K562 (cell line): ENCODE measurements around the gene NLGN2. TPM values are rescaled to one million over a fixed set of nuclear protein-coding genes. Genes with fewer than 3 reads are reported as not detected.

Source experiments
- C11orf30 ChIP-seq: fragments of 450-650 bp; IDR thresholded peaks from 2 replicates; pipeline ENCODE4 v1.6.1; 2016; ENCODE audit warnings: low read depth, mild to moderate bottlenecking
- CBFA2T3 ChIP-seq: fragments of 450-650 bp; IDR thresholded peaks from 2 replicates; pipeline ENCODE4 v1.6.1; 2017
- CBX2 ChIP-seq: fragments of 200-600 bp; sonication (generic); IDR thresholded peaks from one replicate; pipeline ENCODE4 v1.6.1; 2012; ENCODE audit warnings: mild to moderate bottlenecking, low read length, inconsistent platforms; ENCODE audit not compliant: insufficient read depth, poor library complexity, severe bottlenecking
- CHD2 ChIP-seq: IDR thresholded peaks from 2 replicates; pipeline ENCODE4 v1.6.1; 2011; ENCODE audit warnings: low read depth, low read length
- GABPA ChIP-seq: fragments of 200-800 bp; sonication (Bioruptor generic); conservative IDR thresholded peaks from 2 replicates; pipeline ENCODE4 v1.6.1; 2016; ENCODE audit warnings: low read depth, missing genetic modification characterization, missing compliant biosample characterization
- MGA ChIP-seq: fragments of 450-650 bp; IDR thresholded peaks from 2 replicates; pipeline ENCODE4 v1.6.1; 2016; ENCODE audit warnings: mild to moderate bottlenecking, moderate library complexity
- MXD1 ChIP-seq: fragments of 250-450 bp; sonication (Bioruptor Pico); IDR thresholded peaks from 2 replicates; pipeline ENCODE4 v1.8.0; 2021; ENCODE audit warnings: borderline replicate concordance, mild to moderate bottlenecking, moderate library complexity; ENCODE audit not compliant: poor library complexity, severe bottlenecking
- NRF1 ChIP-seq, 2 experiments: fragments of 450-650 bp; IDR thresholded peaks in 1 of 2; conservative IDR thresholded peaks in 1 of 2; 2 replicates each; pipeline ENCODE4 v1.6.1; 2014; ENCODE audit warnings: mild to moderate bottlenecking in 2 of 2
- RAD21 ChIP-seq, 2 experiments: fragments of 250-450 bp in 1 of 2; fragments of 450-650 bp in 1 of 2; sonication (Bioruptor Pico) in 1 of 2; formaldehyde crosslinking in 1 of 2; IDR thresholded peaks in 1 of 2; conservative IDR thresholded peaks in 1 of 2; 2 replicates each; pipeline versions ENCODE4 v1.4.0 to v1.8.0; 2020 to 2022; ENCODE audit warnings: mild to moderate bottlenecking in 2 of 2, moderate library complexity in 1 of 2
- STAT5B ChIP-seq: fragments of 250-450 bp; sonication (Bioruptor Pico); IDR thresholded peaks from 2 replicates; pipeline ENCODE4 v1.8.0; 2021; ENCODE audit warnings: mild to moderate bottlenecking, inconsistent platforms
- ZBTB17 ChIP-seq: fragments of 450-650 bp; formaldehyde crosslinking; IDR thresholded peaks from 2 replicates; pipeline ENCODE4 v1.4.0; 2020; ENCODE audit warnings: mild to moderate bottlenecking
- ZNF589 ChIP-seq: fragments of 200-800 bp; sonication (Bioruptor generic); IDR thresholded peaks from 2 replicates; pipeline ENCODE4 v1.6.1; 2016; ENCODE audit warnings: low read depth, missing genetic modification characterization, missing compliant biosample characterization
- polyA plus RNA-seq, 8 experiments: library from polyadenylated mRNA; depleted of rRNA in 4 of 8; stranded (reverse) in 5 of 8; unstranded in 3 of 8; fragments of >200 nt; fragmentation: Nextera tagmentation in 2 of 8; fragmentation: Illumina TruSeq in 1 of 8; extraction: Ambion mirVana in 2 of 8; extraction: Trizol in 1 of 8; gene quantifications; 2 replicates each; pipeline versions ENCODE4 v1.2.1 to v1.2.3, GENCODE V29; 2011 to 2014; ENCODE audit warnings: inconsistent platforms in 1 of 8, missing spikeins in 1 of 8
- total RNA-seq, 7 experiments: library from RNA; depleted of rRNA in 6 of 7; stranded (reverse); fragments of >200 nt in 6 of 7; fragmentation: Illumina TruSeq in 2 of 7; extraction: Trizol in 2 of 7; gene quantifications; 2 replicates each; pipeline versions ENCODE4 v1.2.1 to v1.2.3, GENCODE V29; 2011 to 2021; ENCODE audit warnings: low replicate concordance in 1 of 7

NLGN2 gene
- total and polyA plus RNA-seq, 9 of the 15 experiments (the other 6 are each of a cell fraction or from before 2014, with no cell fraction given): 0.11 to 7.8 (median 0.77) TPM

DNA sequence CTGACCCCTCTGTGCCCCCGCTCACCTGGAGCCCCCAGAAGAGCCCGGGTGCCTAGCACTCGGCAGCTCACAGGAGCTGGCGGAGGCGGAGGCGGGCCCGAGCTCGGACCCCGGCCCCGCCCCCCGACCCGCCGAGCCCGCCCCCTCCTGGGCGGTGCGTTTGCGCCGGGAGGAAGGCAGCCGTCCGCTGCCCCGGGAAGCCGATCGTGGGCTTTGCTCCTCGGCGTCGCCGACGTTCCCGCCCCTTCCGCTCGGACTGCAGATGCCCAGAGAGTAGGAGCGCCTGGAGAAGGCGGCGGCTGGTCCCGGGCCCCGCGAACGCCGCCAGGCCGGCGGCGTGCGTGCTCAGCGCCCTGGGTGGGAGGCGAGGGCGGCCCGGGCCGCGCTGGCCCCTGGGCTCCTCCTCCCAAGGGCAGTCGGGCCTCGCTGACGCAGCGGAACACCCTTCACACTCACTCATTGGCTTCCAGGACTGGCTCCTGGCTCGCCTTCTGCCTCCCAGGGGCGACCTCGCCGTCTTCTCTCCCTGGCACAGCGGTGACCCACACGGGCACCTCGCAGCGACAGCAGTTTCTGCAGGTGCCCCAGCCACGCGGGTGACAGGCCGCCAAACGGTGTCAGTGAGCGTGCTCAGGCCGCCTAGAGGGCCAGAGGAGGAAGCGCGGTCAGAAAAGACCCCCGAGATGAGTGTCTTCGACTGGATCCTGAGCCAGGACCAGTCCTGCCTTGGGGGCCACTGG, 13.0 kb upstream of the NLGN2 start, which contains the start of gene PLSCR3 (continued):
- TF ChIP-seq CBX2 (no peak), RAD21 (CRISPR knock-in tag; conservative IDR thresholded peaks at IDR 0.05 in 1 of 2, IDR thresholded peaks at IDR 0.05 in 1 of 2) (0 out of 4 replicates have a peak, but pooled peaks of 1 of the 2 experiments have one; percentile 10), NRF1 (conservative IDR thresholded peaks at IDR 0.05 in 1 of 2, IDR thresholded peaks at IDR 0.05 in 1 of 2) (peak; percentile 65 to 71), ZNF589 (CRISPR knock-in tag) (no peak), STAT5B (CRISPR knock-in tag) (no peak), C11orf30 (peak; percentile 59; the same call in 1 of the 2 replicates), CHD2 (no peak), MXD1 (CRISPR knock-in tag) (no peak), GABPA (tag) (peak; percentile 62), CBFA2T3 (no peak), ZBTB17 (CRISPR knock-in tag) (no peak), MGA (peak; percentile 96)
